Measurements from ENCODE around the gene PEF1. TPM values are rescaled to one million over a fixed set of nuclear protein-coding genes. Genes with fewer than 3 reads are reported as not detected.

Gene PEF1
- polyA plus RNA-seq, 3 donors = 77.6 to 82.8 (median 79.4) TPM

GRCh38 chr1:31655756-31656155, 11.1 kb upstream of the PEF1 start:
- no peak for DNase-seq (ENCODE audit: low read depth in 3 of 3, low spot score in 2 of 3)

GRCh38 chr1:31655104-31655503, 10.4 kb upstream of the PEF1 start:
- DNase-seq (ENCODE audit: low read depth in 3 of 3, low spot score in 2 of 3) = no peak

GRCh38 chr1:31654474-31654776, 9.7 kb upstream of the PEF1 start:
- DNase-seq (ENCODE audit: low read depth in 3 of 3, low spot score in 2 of 3) = no peak

DNA sequence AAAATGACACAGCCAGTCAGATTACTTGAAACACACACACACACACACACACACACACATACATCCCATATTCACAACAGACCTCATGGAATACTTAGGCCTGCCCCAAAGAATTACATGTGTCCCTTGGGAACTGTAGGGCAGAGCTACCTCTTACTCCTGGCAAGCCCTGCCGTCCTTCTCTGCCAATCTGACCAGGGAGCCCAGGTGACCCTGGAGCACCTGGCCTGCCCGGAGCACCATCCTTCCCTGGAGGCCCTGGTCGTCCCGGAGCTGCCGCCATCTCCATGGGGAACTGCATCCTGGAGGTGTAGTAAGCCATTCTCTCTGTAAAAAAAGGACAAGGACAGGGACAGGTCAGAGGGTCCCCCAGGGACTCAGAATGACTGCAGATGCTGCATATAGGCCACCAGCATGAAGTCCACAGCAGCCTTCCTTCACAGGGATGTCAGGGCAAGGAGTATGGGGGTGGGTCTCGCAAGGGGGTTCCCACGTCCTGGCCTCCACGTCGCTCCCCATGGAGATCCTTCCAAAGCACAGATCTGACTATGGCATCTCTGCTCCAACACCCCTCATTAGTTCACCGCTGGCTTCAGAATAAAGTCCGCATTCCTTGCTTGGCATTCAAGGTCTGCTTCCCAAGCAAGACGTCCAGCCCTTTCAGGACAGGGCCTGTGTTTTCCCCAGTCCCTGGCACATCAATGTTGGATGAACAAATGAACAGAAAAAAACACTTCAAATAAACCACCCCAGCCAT, 9.2 kb upstream of the PEF1 start:
- DNase-seq (ENCODE audit: low read depth in 3 of 3, low spot score in 2 of 3) = no peak

GRCh38 chr1:31652891-31653499, 8.3 kb upstream of the PEF1 start:
- DNase-seq (ENCODE audit: low read depth in 3 of 3, low spot score in 2 of 3) = no peak

DNA sequence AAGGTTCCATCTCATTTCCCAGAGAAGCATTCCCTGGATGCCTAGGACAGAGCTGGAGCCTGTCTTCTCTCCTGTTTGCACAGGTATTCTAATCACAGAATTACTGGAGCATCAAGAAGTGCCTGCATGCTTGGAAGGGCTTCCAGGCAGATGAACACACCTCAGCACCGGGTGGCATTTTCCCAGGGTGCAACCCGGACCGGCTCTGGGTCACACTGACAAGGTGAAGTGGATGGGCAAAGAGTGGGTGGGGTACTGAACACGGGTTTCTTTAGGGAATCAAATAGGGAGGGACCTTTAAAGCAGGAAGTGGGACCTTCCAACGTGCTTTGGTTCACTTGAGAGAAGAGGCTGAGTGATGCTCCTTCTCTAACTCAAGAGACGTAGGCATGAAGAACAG, 7.1 kb upstream of the PEF1 start:
- no peak for DNase-seq (ENCODE audit: low read depth in 3 of 3, low spot score in 2 of 3)

DNA sequence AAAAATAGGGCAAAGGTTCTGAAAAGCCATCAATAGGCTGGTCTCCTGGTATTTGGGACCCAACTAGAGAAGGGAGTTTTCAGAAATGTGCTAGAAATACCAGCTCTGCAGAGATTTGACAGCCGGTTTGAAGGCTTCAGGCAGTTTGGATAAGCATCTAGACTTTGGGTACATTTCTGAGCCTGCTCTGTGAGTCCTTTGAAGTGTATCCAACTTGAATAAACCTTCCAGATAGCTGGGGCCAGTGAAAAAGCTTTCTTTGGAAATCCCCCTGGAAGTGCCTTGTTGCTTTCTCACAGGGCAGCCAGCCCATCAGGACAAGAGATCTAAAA, 6.4 kb upstream of the PEF1 start:
- DNase-seq (ENCODE audit: low read depth in 3 of 3, low spot score in 2 of 3) = no peak

GRCh38 chr1:31650161-31651088, 5.7 kb upstream of the PEF1 start:
- no peak for DNase-seq (ENCODE audit: low read depth in 3 of 3, low spot score in 2 of 3)

DNA sequence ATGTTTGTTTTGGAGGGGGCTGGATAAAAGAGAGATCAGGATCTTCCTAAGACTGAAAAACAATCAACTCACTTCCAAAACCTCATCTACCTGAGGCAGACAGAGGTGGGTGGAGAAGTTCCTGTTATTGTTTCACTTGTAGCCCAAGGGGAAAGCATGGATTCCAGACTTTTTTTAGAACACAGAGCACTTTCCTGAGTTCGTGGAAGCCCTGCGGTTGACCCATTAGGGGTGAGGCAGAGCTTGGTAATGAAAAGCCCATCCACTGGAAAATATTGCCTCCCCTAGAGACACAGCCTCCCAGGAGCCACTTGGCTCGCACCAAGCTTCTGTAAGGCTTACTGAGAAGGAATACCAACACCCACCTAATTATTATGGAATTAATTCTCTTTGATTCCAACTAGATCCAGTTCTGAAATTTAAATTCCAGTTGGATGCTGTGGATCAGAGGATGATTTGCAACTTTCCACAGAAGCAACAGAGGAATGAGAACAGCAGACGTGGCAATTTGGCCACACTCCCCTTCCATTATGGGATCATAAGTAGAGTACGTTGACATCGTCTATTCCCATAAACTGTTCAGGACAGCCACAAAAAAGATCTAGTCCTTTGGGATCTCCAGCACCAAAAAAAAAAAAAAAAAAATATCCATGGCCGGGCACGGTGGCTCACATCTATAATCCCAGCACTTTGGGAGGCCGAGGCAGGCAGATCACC, 4.1 kb upstream of the PEF1 start:
- DNase-seq (ENCODE audit: low read depth in 3 of 3, low spot score in 2 of 3) = no peak

- DNase-seq (ENCODE audit: low read depth in 3 of 3, low spot score in 2 of 3) = no peak
These were observed 3.5 kb upstream of the PEF1 start for GRCh38 chr1:31648190-31648589.

DNA sequence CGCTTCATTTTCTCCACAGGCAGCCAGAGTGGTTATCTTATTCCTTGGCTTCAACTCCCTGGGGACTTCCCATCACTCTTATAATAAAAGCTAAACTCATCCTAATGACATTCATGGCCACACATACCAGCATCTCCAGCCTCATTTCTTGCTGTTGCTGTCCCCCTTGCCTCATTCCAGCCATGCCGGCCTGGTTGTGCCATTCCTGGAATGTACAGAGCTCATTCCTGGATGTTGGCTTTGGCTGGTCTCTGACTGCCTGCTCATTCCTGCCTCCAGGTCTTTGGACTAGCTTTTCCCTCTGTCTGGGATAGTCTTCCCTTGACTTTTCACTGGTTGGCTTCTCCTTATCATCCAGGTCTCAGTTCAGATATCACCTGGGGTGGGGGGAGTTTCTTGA, 2.4 kb upstream of the PEF1 start:
- no peak for DNase-seq (ENCODE audit: low read depth in 3 of 3, low spot score in 2 of 3)

GRCh38 chr1:31646259-31646960, 1.7 kb upstream of the PEF1 start:
- no peak for DNase-seq (ENCODE audit: low read depth in 3 of 3, low spot score in 2 of 3)

- peak in 1 of 3 donors; percentile 47 for DNase-seq (ENCODE audit: low read depth in 3 of 3, low spot score in 2 of 3)
These were observed 545 bp upstream of the PEF1 start for GRCh38 chr1:31645274-31645568.

DNA sequence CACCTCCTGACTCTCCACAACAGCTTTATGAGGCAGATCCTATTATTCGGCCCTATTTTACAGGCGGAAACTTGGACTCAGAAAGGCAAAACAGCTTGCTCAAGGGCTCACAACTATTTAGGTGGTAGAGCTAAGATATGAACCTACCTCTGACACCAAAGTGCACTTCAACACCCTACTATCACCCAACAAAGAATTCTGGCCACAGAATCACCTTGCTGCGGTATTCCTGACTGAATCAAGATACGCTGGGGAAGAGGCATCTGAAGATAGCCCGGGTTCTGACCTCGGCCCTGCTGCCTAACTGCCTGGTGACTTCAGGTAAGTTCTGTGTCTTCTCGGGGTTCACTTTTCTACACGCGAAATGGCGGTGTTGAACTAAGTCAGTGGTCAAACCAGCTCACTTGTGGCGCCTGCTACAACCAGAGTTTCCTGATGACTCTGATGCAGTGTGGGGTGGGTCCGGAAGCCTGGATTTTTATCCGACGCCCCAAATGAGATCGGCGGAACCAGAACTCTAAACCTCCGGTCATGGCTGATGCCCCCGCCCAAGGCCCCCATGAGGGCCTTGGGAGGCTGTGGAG, 608 bp downstream of the PEF1 start:
- DNase-seq (ENCODE audit: low read depth in 3 of 3, low spot score in 2 of 3) = peak in 2 of 3 donors; percentile 14 to 26

- DNase-seq (ENCODE audit: low read depth in 3 of 3, low spot score in 2 of 3) = no peak
These were observed 1.8 kb downstream of the PEF1 start for GRCh38 chr1:31642897-31643296.

DNA sequence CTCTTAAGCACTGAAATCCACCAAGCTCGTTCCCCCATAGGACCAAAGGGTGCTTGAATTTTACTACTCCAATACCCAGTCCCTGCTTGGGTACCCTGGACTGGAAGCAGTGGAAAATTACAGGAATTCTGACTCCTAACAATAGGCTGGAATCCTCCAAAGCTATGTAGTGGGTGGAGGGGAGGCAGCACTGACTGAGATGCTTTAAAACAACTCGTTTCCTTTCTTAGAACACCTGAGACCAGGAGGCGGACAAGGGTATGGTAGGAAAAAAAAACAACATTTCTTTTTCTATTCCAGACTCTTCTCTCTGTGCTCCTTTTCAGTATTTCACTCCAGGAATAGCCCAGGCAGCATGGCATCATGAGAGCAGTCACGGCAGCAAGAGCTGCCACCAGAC, 2.3 kb downstream of the PEF1 start:
- no peak for DNase-seq (ENCODE audit: low read depth in 3 of 3, low spot score in 2 of 3)

GRCh38 chr1:31640964-31641363, 3.7 kb downstream of the PEF1 start:
- DNase-seq (ENCODE audit: low read depth in 3 of 3, low spot score in 2 of 3) = no peak

GRCh38 chr1:31640179-31640578, 4.5 kb downstream of the PEF1 start:
- DNase-seq (ENCODE audit: low read depth in 3 of 3, low spot score in 2 of 3) = no peak

DNA sequence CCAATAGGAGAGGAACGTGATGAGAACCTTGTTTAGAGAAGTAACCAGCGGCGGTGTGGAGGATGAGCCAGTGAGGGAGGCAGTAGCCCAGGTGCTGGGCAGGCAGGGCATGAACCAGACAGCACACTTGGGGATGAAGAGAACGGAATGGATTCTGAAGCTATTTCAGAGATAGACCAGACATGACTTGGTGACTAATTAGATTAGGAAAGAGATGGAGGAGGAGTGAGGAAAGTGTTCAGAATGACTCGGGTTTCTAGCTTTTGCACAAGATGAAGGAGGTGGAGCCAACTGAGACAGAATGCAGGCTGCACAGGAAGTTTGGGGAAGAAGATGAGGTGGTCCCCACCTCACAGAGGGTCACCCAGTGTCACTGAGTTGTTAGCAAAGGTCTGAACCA, 5.1 kb downstream of the PEF1 start:
- DNase-seq (ENCODE audit: low read depth in 3 of 3, low spot score in 2 of 3) = no peak

- DNase-seq (ENCODE audit: low read depth in 3 of 3, low spot score in 2 of 3) = no peak
These were observed 6.6 kb downstream of the PEF1 start for GRCh38 chr1:31637915-31638673.
